B cell (primary cell): ENCODE measurements around the gene ASIP. TPM values are rescaled to one million over a fixed set of nuclear protein-coding genes. Genes with fewer than 3 reads are reported as not detected.
"Not testable (repeated sequence)": the region's sequence is repeated elsewhere in the genome, so short reads cannot be mapped to it uniquely, and the experiment has no call there.

Source experiments
- ATAC-seq: fragments of 200-7000 bp; cut with Tn5 transposase; one replicate; pipeline ENCODE4 v1.10.0; 2021; ENCODE audit warnings: low read depth, mild to moderate bottlenecking, moderate number of reproducible peaks, moderate library complexity
- CTCF ChIA-PET: fragments of 350-600 bp; sonication (Branson Sonifier 250); formaldehyde crosslinking; loops from one replicate; lab custom pipeline; 2021; ENCODE audit warnings: antibody characterized with exemption, inconsistent platforms; lab: Charles Lee
- POLR2A ChIA-PET: fragments of 350-600 bp; sonication (Branson Sonifier 250); formaldehyde crosslinking; loops from one replicate; lab custom pipeline; 2021; ENCODE audit warnings: antibody characterized with exemption; lab: Charles Lee
- DNase-seq: peaks from one replicate; pipeline ENCODE4 v3.0.0; 2013
- H2AFZ ChIP-seq: 2 replicates; pipeline ENCODE4 v1.6.1; 2012; ENCODE audit warnings: mild to moderate bottlenecking, low read depth, low read length; ENCODE audit not compliant: insufficient read depth, poor library complexity, severe bottlenecking
- H3K27ac ChIP-seq, 2 donors: 1 replicate in 1 of 2; 2 replicates in 1 of 2; pipeline ENCODE4 v1.5.1; 2012 to 2013; ENCODE audit warnings: low read length in 2 of 2, mild to moderate bottlenecking in 2 of 2, moderate library complexity in 1 of 2
- H3K27me3 ChIP-seq, 4 experiments: fragments of 200-600 bp in 1 of 4; sonication (generic) in 1 of 4; replicated peaks in 1 of 4; 1 replicate in 2 of 4; 2 replicates in 2 of 4; pipeline versions ENCODE4 v1.6.1 to v1.7.0; 2013 to 2016; ENCODE audit warnings: low read length in 3 of 4, mild to moderate bottlenecking in 2 of 4, mixed read lengths in 1 of 4, moderate library complexity in 1 of 4; ENCODE audit not compliant: insufficient read depth in 4 of 4, control insufficient read depth in 3 of 4; ENCODE audit errors: control extremely low read depth in 1 of 4
- H3K36me3 ChIP-seq, 2 experiments: replicated peaks in 1 of 2; 1 replicate in 1 of 2; 2 replicates in 1 of 2; pipeline versions ENCODE4 v1.6.1 to v1.7.1; 2013; ENCODE audit warnings: low read length in 1 of 2; ENCODE audit not compliant: insufficient read depth in 2 of 2, control insufficient read depth in 1 of 2; ENCODE audit errors: control extremely low read depth in 1 of 2, extremely low read depth in 1 of 2
- H3K4me1 ChIP-seq, 2 donors: fragments of 200-600 bp in 1 of 2; sonication (generic) in 1 of 2; 1 replicate in 1 of 2; 2 replicates in 1 of 2; pipeline versions ENCODE4 v1.5.1 to v1.6.1; 2013 to 2017; ENCODE audit warnings: low read length in 2 of 2; ENCODE audit not compliant: control insufficient read depth in 2 of 2, insufficient read depth in 2 of 2
- H3K4me2 ChIP-seq: replicated peaks from 2 replicates; pipeline ENCODE3; 2012; ENCODE audit warnings: mild to moderate bottlenecking, low read depth, low read length; ENCODE audit not compliant: poor library complexity, severe bottlenecking
- H3K4me3 ChIP-seq, 5 experiments: fragments of 200-600 bp in 1 of 5; sonication (generic) in 1 of 5; 1 replicate in 3 of 5; 2 replicates in 2 of 5; pipeline versions ENCODE4 v1.5.1 to v1.7.0; 2011 to 2016; ENCODE audit warnings: low read length in 4 of 5, mild to moderate bottlenecking in 4 of 5, low read depth in 2 of 5, control low read depth in 1 of 5, moderate library complexity in 1 of 5; ENCODE audit not compliant: insufficient read depth in 1 of 5; ENCODE audit errors: control extremely low read depth in 1 of 5, extremely low read depth in 1 of 5
- H3K79me2 ChIP-seq: fragments of 200-600 bp; sonication (generic); one replicate; pipeline ENCODE4 v1.6.0; 2016; ENCODE audit warnings: low read length; ENCODE audit not compliant: control insufficient read depth, insufficient read depth
- H3K9ac ChIP-seq: fragments of 200-600 bp; sonication (generic); 2 replicates; pipeline ENCODE4 v1.6.1; 2017; ENCODE audit warnings: mild to moderate bottlenecking, low read length, moderate library complexity
- H3K9me3 ChIP-seq, 3 donors: one replicate each; pipeline versions ENCODE4 v1.6.1 to v1.7.1; 2013; ENCODE audit warnings: low read length in 2 of 3; ENCODE audit not compliant: control insufficient read depth in 2 of 3, insufficient read depth in 1 of 3; ENCODE audit errors: control extremely low read depth in 1 of 3
- H4K20me1 ChIP-seq: 2 replicates; pipeline ENCODE4 v1.6.0; 2012; ENCODE audit warnings: mild to moderate bottlenecking, low read length; ENCODE audit not compliant: insufficient read depth, control insufficient read depth, poor library complexity, severe bottlenecking
- H3K27ac Mint-ChIP-seq: one replicate; pipeline ENCODE4 v1.8.0; 2021; ENCODE audit warnings: mixed read lengths
- H3K27me3 Mint-ChIP-seq: one replicate; pipeline ENCODE4 v1.8.0; 2021; ENCODE audit warnings: mixed read lengths
- H3K4me1 Mint-ChIP-seq: one replicate; pipeline ENCODE4 v1.8.0; 2021; ENCODE audit warnings: mixed read lengths
- H3K4me3 Mint-ChIP-seq: one replicate; pipeline ENCODE4 v1.8.0; 2021; ENCODE audit warnings: mixed read lengths
- H3K9me3 Mint-ChIP-seq: one replicate; pipeline ENCODE4 v1.8.0; 2022; ENCODE audit warnings: mixed read lengths; ENCODE audit not compliant: insufficient read depth
- EZH2 ChIP-seq: IDR thresholded peaks from 2 replicates; pipeline ENCODE4 v1.6.1; 2012; ENCODE audit warnings: borderline replicate concordance, low read depth, mild to moderate bottlenecking, moderate library complexity, low read length; ENCODE audit not compliant: insufficient read depth, poor library complexity, severe bottlenecking
- WGBS: methylation state at CpG from one replicate; pipeline ENCODE4 v1.1.5; 2013; ENCODE audit warnings: missing lambda C conversion rate; ENCODE audit not compliant: insufficient coverage; 5-methylcytosine and 5-hydroxymethylcytosine counted together
- intact Hi-C: fragments of 100-400 bp; cut with micrococcal nuclease; formaldehyde crosslinking; loops from one replicate; pipeline ENCODE4 v1.10.0; 2022
- polyA plus RNA-seq: library from polyadenylated mRNA; depleted of rRNA; stranded (reverse); fragments of >200 nt; gene quantifications from 2 replicates; pipeline ENCODE4 v1.2.3, GENCODE V29; 2012
- total RNA-seq, 2 donors: library from RNA; stranded (reverse); fragments of 120-200 nt in 1 of 2; gene quantifications; 1 replicate in 1 of 2; 2 replicates in 1 of 2; pipeline versions ENCODE4 v1.2.3 to v1.2.4, GENCODE V29; 2013 to 2022
- TF ChIP-seq, protein P1 (sequence below): fragments of 200-600 bp; IDR thresholded peaks from one replicate; pipeline ENCODE4 v1.8.0; 2022; ENCODE audit warnings: antibody characterized with exemption, mild to moderate bottlenecking

The ASIP gene
- total and polyA plus RNA-seq, 2 donors (not counting 1 experiment from before 2014, with no cell fraction given): 0.24 TPM; not detected in 1

- H3K79me2 ChIP-seq: no peaks in the 10 kb centered on the region
- Mint-ChIP-seq H3K27ac (no peak overlapping the region), H3K4me1 (peaks cover 7% of the 10 kb centered on the region), H3K9me3 (no peaks in the 10 kb centered on the region), H3K27me3 (no peaks in the 10 kb centered on the region), H3K4me3 (no peak overlapping the region)
- intact Hi-C loops: no loop called here
- H3K4me2 ChIP-seq: no peak overlapping the region
- CTCF ChIA-PET: interaction anchor here (0.8 kb wide), 1 partner anchor 9 kb away, joined by 4 read pairs; the partner anchor contains the start of gene ASIP
- H3K4me3 ChIP-seq: no peak overlapping the region
- H4K20me1 ChIP-seq: no peaks in the 10 kb centered on the region
- H3K27ac ChIP-seq: no peak overlapping the region
- no peaks in the 10 kb centered on the region for H3K36me3 ChIP-seq
- H3K9me3 ChIP-seq: no peaks in the 10 kb centered on the region
- DNase-seq (no peak), ATAC-seq (no peak)
- TF ChIP-seq EZH2: no peak
- TF ChIP-seq, protein P1, sequence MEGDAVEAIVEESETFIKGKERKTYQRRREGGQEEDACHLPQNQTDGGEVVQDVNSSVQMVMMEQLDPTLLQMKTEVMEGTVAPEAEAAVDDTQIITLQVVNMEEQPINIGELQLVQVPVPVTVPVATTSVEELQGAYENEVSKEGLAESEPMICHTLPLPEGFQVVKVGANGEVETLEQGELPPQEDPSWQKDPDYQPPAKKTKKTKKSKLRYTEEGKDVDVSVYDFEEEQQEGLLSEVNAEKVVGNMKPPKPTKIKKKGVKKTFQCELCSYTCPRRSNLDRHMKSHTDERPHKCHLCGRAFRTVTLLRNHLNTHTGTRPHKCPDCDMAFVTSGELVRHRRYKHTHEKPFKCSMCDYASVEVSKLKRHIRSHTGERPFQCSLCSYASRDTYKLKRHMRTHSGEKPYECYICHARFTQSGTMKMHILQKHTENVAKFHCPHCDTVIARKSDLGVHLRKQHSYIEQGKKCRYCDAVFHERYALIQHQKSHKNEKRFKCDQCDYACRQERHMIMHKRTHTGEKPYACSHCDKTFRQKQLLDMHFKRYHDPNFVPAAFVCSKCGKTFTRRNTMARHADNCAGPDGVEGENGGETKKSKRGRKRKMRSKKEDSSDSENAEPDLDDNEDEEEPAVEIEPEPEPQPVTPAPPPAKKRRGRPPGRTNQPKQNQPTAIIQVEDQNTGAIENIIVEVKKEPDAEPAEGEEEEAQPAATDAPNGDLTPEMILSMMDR: no peak
- no peak overlapping the region for H3K9ac ChIP-seq
- H2AFZ ChIP-seq: no peak overlapping the region
- POLR2A ChIA-PET: no interaction called here
- no peaks in the 10 kb centered on the region for H3K27me3 ChIP-seq
- no peaks in the 10 kb centered on the region for H3K4me1 ChIP-seq
These were observed 8.8 kb downstream of the ASIP start for GRCh38 chr20:34250005-34250404.

- CTCF ChIA-PET: no interaction called here
- no peak for ATAC-seq
- WGBS: no CpG with 5 or more reads among the region's 2 CpGs
These were observed 10.4 kb downstream of the ASIP start for GRCh38 chr20:34251619-34252018.

GRCh38 chr20:34252431-34253086 lies 11.3 kb downstream of the ASIP start:
- H3K9me3 ChIP-seq, H3K9me3 Mint-ChIP-seq, DNase-seq, H3K9ac ChIP-seq, intact Hi-C loops, H4K20me1 ChIP-seq, H3K4me2 ChIP-seq, H3K27me3 ChIP-seq, H2AFZ ChIP-seq, H3K4me3 ChIP-seq, H3K4me1 Mint-ChIP-seq, POLR2A ChIA-PET, H3K27me3 Mint-ChIP-seq, CTCF ChIA-PET, H3K4me3 Mint-ChIP-seq, H3K27ac ChIP-seq, H3K36me3 ChIP-seq, H3K4me1 ChIP-seq, ATAC-seq, H3K27ac Mint-ChIP-seq, H3K79me2 ChIP-seq: not testable (repeated sequence)
- WGBS: 88% methylated on average over 2 of the region's 7 CpGs

More at GRCh38 chr20:34251619-34252018, 10.4 kb downstream of the ASIP start:
- Histone ChIP-seq H2AFZ (no peak overlapping the region), H3K9ac (no peak overlapping the region), H3K36me3 (no peaks in the 10 kb centered on the region), H4K20me1 (no peaks in the 10 kb centered on the region), H3K27me3 (no peaks in the 10 kb centered on the region), H3K4me1 (no peaks in the 10 kb centered on the region), H3K4me3 (no peak overlapping the region), H3K79me2 (no peaks in the 10 kb centered on the region), H3K9me3 (no peaks in the 10 kb centered on the region), H3K27ac (no peak overlapping the region), H3K4me2 (no peak overlapping the region)
- peaks cover 7% of the 10 kb centered on the region for H3K4me1 Mint-ChIP-seq
- H3K4me3 Mint-ChIP-seq: no peak overlapping the region
- H3K27ac Mint-ChIP-seq: no peak overlapping the region
- TF ChIP-seq, protein P1: no peak
- TF ChIP-seq EZH2: no peak
- H3K9me3 Mint-ChIP-seq: no peaks in the 10 kb centered on the region
- intact Hi-C loops: no loop called here
- POLR2A ChIA-PET: no interaction called here
- no peak for DNase-seq
- no peaks in the 10 kb centered on the region for H3K27me3 Mint-ChIP-seq
